GM23338 (cell line): ENCODE data around the gene MYO3B. TPM values are rescaled to one million over a fixed set of nuclear protein-coding genes. Genes with fewer than 3 reads are reported as not detected.
A peak's percentile ranks its signal among the peaks of the same experiment; 100 is the strongest.

Source experiments
- ATAC-seq: fragments of 200-7000 bp; cut with Tn5 transposase; 3 replicates; pipeline ENCODE4 v1.9.1; 2020
- DNase-seq: peaks from one replicate; pipeline ENCODE4 v3.0.0-alpha.2; 2015; ENCODE audit warnings: low spot score
- H2AFZ ChIP-seq: fragments of 200-600 bp; sonication (generic); 2 replicates; pipeline ENCODE4 v1.8.0; 2016; ENCODE audit warnings: antibody characterized with exemption, mild to moderate bottlenecking, moderate library complexity
- H3F3A ChIP-seq: fragments of 200-600 bp; sonication (generic); replicated peaks from 2 replicates; pipeline ENCODE4 v1.8.0; 2017; ENCODE audit warnings: antibody characterized with exemption, mixed run types, low read depth
- H3K27ac ChIP-seq: fragments of 200-600 bp; sonication (generic); 2 replicates; pipeline ENCODE4 v1.6.1; 2016; ENCODE audit warnings: low read depth
- H3K27me3 ChIP-seq: fragments of 200-600 bp; sonication (generic); 2 replicates; pipeline ENCODE4 v1.8.0; 2016; ENCODE audit warnings: mild to moderate bottlenecking, mixed run types, moderate library complexity; ENCODE audit not compliant: insufficient read depth
- H3K36me3 ChIP-seq: fragments of 200-600 bp; sonication (generic); 2 replicates; pipeline ENCODE4 v1.8.0; 2016; ENCODE audit warnings: mild to moderate bottlenecking; ENCODE audit not compliant: insufficient read depth
- H3K4me1 ChIP-seq: fragments of 200-600 bp; sonication (generic); 2 replicates; pipeline ENCODE4 v1.8.0; 2016; ENCODE audit warnings: mild to moderate bottlenecking, moderate library complexity; ENCODE audit not compliant: insufficient read depth
- H3K4me2 ChIP-seq: fragments of 200-600 bp; sonication (generic); 2 replicates; pipeline ENCODE4 v1.7.1; 2017; ENCODE audit warnings: mixed run types
- H3K4me3 ChIP-seq: fragments of 200-600 bp; sonication (generic); 2 replicates; pipeline ENCODE4 v1.6.1; 2016; ENCODE audit warnings: mixed run types
- H3K79me2 ChIP-seq: fragments of 200-600 bp; sonication (generic); replicated peaks from 2 replicates; pipeline ENCODE4 v1.8.0; 2017; ENCODE audit warnings: mild to moderate bottlenecking; ENCODE audit not compliant: insufficient read depth
- H3K9me2 ChIP-seq: fragments of 200-600 bp; sonication (generic); 2 replicates; pipeline ENCODE4 v1.8.0; 2017; ENCODE audit not compliant: insufficient read depth
- H4K20me1 ChIP-seq: fragments of 200-600 bp; sonication (generic); replicated peaks from 2 replicates; pipeline ENCODE4 v1.8.0; 2017; ENCODE audit warnings: mild to moderate bottlenecking; ENCODE audit not compliant: insufficient read depth
- H3K27ac Mint-ChIP-seq: 2 replicates; pipeline ENCODE4 v1.8.0; 2020; ENCODE audit warnings: inconsistent platforms, mild to moderate bottlenecking, moderate library complexity, mixed read lengths
- H3K27me3 Mint-ChIP-seq: 3 replicates; pipeline ENCODE4 v1.8.0; 2022; ENCODE audit warnings: low read depth, mild to moderate bottlenecking, moderate library complexity, mixed read lengths, inconsistent platforms; ENCODE audit not compliant: insufficient read depth, poor library complexity
- H3K36me3 Mint-ChIP-seq: 3 replicates; pipeline ENCODE4 v1.8.0; 2021; ENCODE audit warnings: low read depth, mild to moderate bottlenecking, inconsistent platforms, moderate library complexity, mixed read lengths
- H3K4me1 Mint-ChIP-seq: 3 replicates; pipeline ENCODE4 v1.8.0; 2020; ENCODE audit warnings: mild to moderate bottlenecking, inconsistent platforms, mixed read lengths
- H3K4me3 Mint-ChIP-seq: 3 replicates; pipeline ENCODE4 v1.8.0; 2021; ENCODE audit warnings: moderate library complexity, mild to moderate bottlenecking, inconsistent platforms, mixed read lengths
- H3K9me3 Mint-ChIP-seq: 3 replicates; pipeline ENCODE4 v1.8.0; 2020; ENCODE audit warnings: moderate library complexity, mild to moderate bottlenecking, inconsistent platforms, mixed read lengths
- ETS1 ChIP-seq: IDR thresholded peaks from 2 replicates; pipeline ENCODE4 v1.6.1; 2016; ENCODE audit warnings: antibody characterized with exemption
- JUNB ChIP-seq: IDR thresholded peaks from one replicate; pipeline ENCODE4 v1.6.1; 2016; ENCODE audit warnings: antibody characterized with exemption; ENCODE audit not compliant: unreplicated experiment
- NANOG ChIP-seq: IDR thresholded peaks from 2 replicates; pipeline ENCODE4 v1.6.1; 2016; ENCODE audit warnings: antibody characterized with exemption, borderline replicate concordance
- STAT1 ChIP-seq: IDR thresholded peaks from one replicate; pipeline ENCODE4 v1.6.1; 2016; ENCODE audit warnings: antibody characterized with exemption; ENCODE audit not compliant: unreplicated experiment
- ZNF114 ChIP-seq: fragments of 250-450 bp; sonication (Bioruptor Pico); IDR thresholded peaks from 2 replicates; pipeline ENCODE4 v1.5.0; 2020; ENCODE audit warnings: mild to moderate bottlenecking, moderate library complexity
- polyA plus RNA-seq: library from polyadenylated mRNA; unstranded; fragments of >200 nt; fragmentation: Nextera tagmentation; extraction: Ambion mirVana; gene quantifications from 2 replicates; pipeline ENCODE4 v1.2.1, GENCODE V29; 2016
- total RNA-seq: library from RNA; depleted of rRNA; stranded (reverse); fragments of >200 nt; shearing (Covaris generic); gene quantifications from 2 replicates; pipeline ENCODE4 v1.2.3, GENCODE V29; 2014
- TF ChIP-seq, protein P1 (sequence below): fragments of 250-450 bp; sonication (Bioruptor Pico); IDR thresholded peaks from 2 replicates; pipeline ENCODE4 v1.5.0; 2020; ENCODE audit warnings: mild to moderate bottlenecking, moderate library complexity

Gene MYO3B
- total and polyA plus RNA-seq, 2 experiments from 2014 or later, result 0.42 TPM; not detected in 1

DNA sequence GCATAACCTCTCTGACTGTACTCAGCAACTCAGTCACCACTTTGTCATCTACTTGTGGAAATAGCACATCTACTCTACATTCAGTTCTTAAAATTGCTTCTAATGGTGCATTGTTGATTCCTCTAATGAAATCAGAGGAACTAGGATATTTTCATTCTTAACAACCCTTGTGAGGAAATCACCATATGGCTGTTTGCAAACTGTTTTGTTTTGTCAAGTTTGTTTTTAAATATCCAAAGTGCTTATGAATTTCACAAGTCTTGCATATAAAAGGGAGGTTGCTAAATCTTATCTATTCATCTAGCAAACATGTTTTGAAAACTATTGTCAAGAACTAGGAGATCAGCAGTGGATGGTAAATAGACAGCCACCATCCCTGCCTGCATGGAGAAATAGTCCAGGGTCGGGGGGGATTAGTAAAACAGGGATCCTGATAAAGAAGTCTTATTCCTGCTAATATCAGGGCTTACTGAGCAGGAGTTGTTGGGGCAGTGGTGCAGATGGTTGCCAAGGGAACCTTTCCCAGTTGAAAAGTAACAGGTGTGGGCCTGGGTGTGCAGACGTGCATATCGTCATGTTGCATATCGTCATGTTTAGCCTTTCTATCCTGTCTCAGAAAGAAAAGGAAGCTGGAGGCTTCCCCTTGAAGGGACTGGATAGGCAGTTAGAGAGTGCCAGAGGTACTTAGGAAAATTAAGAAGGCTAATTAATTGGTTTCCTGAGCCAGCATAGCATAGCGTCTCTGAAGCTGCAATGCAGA, 7.5 kb upstream of the MYO3B start:
- Histone ChIP-seq H3K27ac (no peak overlapping the region), H3K36me3 (no peaks in the 10 kb centered on the region), H3K27me3 (no peaks in the 10 kb centered on the region), H4K20me1 (no peaks in the 10 kb centered on the region), H3K4me2 (peak overlapping the region; percentile 42; the same call in 1 of the 2 replicates), H2AFZ (peak overlapping the region; percentile 80; the same call in 1 of the 2 replicates), H3K9me2 (peaks cover 7% of the 10 kb centered on the region; the same call in 1 of the 2 replicates), H3K4me1 (peaks cover 30% of the 10 kb centered on the region), H3K4me3 (no peak overlapping the region), H3K79me2 (no peaks in the 10 kb centered on the region), H3F3A (no peaks in the 10 kb centered on the region)
- peaks cover 22% of the 10 kb centered on the region for H3K4me1 Mint-ChIP-seq
- H3K36me3 Mint-ChIP-seq, result no peaks in the 10 kb centered on the region
- TF ChIP-seq ETS1 (no peak), NANOG (no peak), ZNF114 (CRISPR knock-in tag) (no peak), JUNB (no peak), STAT1 (no peak)
- TF ChIP-seq, protein P1, sequence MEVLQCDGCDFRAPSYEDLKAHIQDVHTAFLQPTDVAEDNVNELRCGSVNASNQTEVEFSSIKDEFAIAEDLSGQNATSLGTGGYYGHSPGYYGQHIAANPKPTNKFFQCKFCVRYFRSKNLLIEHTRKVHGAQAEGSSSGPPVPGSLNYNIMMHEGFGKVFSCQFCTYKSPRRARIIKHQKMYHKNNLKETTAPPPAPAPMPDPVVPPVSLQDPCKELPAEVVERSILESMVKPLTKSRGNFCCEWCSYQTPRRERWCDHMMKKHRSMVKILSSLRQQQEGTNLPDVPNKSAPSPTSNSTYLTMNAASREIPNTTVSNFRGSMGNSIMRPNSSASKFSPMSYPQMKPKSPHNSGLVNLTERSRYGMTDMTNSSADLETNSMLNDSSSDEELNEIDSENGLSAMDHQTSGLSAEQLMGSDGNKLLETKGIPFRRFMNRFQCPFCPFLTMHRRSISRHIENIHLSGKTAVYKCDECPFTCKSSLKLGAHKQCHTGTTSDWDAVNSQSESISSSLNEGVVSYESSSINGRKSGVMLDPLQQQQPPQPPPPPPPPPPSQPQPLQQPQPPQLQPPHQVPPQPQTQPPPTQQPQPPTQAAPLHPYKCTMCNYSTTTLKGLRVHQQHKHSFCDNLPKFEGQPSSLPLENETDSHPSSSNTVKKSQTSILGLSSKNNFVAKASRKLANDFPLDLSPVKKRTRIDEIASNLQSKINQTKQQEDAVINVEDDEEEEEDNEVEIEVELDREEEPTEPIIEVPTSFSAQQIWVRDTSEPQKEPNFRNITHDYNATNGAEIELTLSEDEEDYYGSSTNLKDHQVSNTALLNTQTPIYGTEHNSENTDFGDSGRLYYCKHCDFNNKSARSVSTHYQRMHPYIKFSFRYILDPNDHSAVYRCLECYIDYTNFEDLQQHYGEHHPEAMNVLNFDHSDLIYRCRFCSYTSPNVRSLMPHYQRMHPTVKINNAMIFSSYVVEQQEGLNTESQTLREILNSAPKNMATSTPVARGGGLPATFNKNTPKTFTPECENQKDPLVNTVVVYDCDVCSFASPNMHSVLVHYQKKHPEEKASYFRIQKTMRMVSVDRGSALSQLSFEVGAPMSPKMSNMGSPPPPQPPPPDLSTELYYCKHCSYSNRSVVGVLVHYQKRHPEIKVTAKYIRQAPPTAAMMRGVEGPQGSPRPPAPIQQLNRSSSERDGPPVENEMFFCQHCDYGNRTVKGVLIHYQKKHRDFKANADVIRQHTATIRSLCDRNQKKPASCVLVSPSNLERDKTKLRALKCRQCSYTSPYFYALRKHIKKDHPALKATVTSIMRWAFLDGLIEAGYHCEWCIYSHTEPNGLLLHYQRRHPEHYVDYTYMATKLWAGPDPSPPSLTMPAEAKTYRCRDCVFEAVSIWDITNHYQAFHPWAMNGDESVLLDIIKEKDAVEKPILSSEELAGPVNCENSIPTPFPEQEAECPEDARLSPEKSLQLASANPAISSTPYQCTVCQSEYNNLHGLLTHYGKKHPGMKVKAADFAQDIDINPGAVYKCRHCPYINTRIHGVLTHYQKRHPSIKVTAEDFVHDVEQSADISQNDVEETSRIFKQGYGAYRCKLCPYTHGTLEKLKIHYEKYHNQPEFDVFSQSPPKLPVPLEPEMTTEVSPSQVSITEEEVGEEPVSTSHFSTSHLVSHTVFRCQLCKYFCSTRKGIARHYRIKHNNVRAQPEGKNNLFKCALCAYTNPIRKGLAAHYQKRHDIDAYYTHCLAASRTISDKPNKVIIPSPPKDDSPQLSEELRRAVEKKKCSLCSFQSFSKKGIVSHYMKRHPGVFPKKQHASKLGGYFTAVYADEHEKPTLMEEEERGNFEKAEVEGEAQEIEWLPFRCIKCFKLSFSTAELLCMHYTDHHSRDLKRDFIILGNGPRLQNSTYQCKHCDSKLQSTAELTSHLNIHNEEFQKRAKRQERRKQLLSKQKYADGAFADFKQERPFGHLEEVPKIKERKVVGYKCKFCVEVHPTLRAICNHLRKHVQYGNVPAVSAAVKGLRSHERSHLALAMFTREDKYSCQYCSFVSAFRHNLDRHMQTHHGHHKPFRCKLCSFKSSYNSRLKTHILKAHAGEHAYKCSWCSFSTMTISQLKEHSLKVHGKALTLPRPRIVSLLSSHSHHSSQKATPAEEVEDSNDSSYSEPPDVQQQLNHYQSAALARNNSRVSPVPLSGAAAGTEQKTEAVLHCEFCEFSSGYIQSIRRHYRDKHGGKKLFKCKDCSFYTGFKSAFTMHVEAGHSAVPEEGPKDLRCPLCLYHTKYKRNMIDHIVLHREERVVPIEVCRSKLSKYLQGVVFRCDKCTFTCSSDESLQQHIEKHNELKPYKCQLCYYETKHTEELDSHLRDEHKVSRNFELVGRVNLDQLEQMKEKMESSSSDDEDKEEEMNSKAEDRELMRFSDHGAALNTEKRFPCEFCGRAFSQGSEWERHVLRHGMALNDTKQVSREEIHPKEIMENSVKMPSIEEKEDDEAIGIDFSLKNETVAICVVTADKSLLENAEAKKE, result no peak
- no peaks in the 10 kb centered on the region for H3K9me3 Mint-ChIP-seq
- H3K4me3 Mint-ChIP-seq, result no peak overlapping the region
- peaks cover 3% of the 10 kb centered on the region for H3K27me3 Mint-ChIP-seq
- DNase-seq (peak; percentile 10), ATAC-seq (no peak)
- H3K27ac Mint-ChIP-seq, result peak overlapping the region; percentile 32; the same call in 1 of the 2 replicates
